IMR-90 (cell line): ENCODE results near the gene SORCS1. TPM values are rescaled to one million over a fixed set of nuclear protein-coding genes. Genes with fewer than 3 reads are reported as not detected.

Experiments
- ATAC-seq: fragments of 200-7000 bp; cut with Tn5 transposase; 2 replicates; pipeline ENCODE4 v1.9.1; 2020; ENCODE audit warnings: low read depth, mild to moderate bottlenecking, moderate library complexity
- BruUV-seq: library from RNA; stranded (reverse); fragments of 400-500 nt; replicated peaks from 2 replicates; lab custom pipeline; 2021; lab: Mats Ljungman, UMichigan
- CTCF ChIA-PET: fragments of 300-600 bp; formaldehyde crosslinking; extraction: SDS; loops from one replicate; lab custom pipeline; 2021; ENCODE audit warnings: antibody characterized with exemption; lab: Yijun Ruan, JAX
- POLR2A ChIA-PET: fragments of 300-600 bp; sonication (Branson Sonifier 250); formaldehyde crosslinking; loops from one replicate; lab custom pipeline; 2022; ENCODE audit warnings: antibody characterized with exemption; ENCODE audit not compliant: unreplicated experiment; lab: Charles Lee
- DNase-seq: peaks from one replicate; pipeline ENCODE4 v3.0.0; 2013
- H2AFZ ChIP-seq: replicated peaks from 2 replicates; pipeline ENCODE3; 2013; ENCODE audit warnings: low read length, mild to moderate bottlenecking; ENCODE audit not compliant: poor library complexity
- H2AK5ac ChIP-seq: 2 replicates; pipeline ENCODE4 v1.6.1; 2013; ENCODE audit warnings: low read depth, low read length, inconsistent platforms
- H2AK9ac ChIP-seq: replicated peaks from 2 replicates; pipeline ENCODE3; 2013; ENCODE audit warnings: mild to moderate bottlenecking, low read depth, low read length, moderate library complexity; ENCODE audit not compliant: poor library complexity
- H2BK120ac ChIP-seq: 2 replicates; pipeline ENCODE4 v1.6.1; 2013; ENCODE audit warnings: low read depth, low read length, inconsistent platforms
- H2BK15ac ChIP-seq: 3 replicates; pipeline ENCODE4 v1.6.1; 2013; ENCODE audit warnings: low read depth, low read length, inconsistent platforms
- H2BK20ac ChIP-seq: 2 replicates; pipeline ENCODE4 v1.6.1; 2013; ENCODE audit warnings: low read depth, mild to moderate bottlenecking, inconsistent platforms, low read length, moderate library complexity
- H2BK5ac ChIP-seq: 2 replicates; pipeline ENCODE4 v1.6.1; 2013; ENCODE audit warnings: mild to moderate bottlenecking, low read depth, low read length, inconsistent platforms; ENCODE audit not compliant: poor library complexity, severe bottlenecking
- H3K14ac ChIP-seq: replicated peaks from 2 replicates; pipeline ENCODE4 v1.6.1; 2013; ENCODE audit warnings: low read depth, low read length, inconsistent platforms
- H3K18ac ChIP-seq: 2 replicates; pipeline ENCODE4 v1.6.1; 2013; ENCODE audit warnings: low read depth, low read length, control low read depth
- H3K23ac ChIP-seq: 2 replicates; pipeline ENCODE4 v1.6.1; 2013; ENCODE audit warnings: low read depth, low read length, inconsistent platforms
- H3K27ac ChIP-seq: 2 replicates; pipeline ENCODE4 v1.5.1; 2013; ENCODE audit warnings: mild to moderate bottlenecking, control low read depth, low read length; ENCODE audit not compliant: insufficient read depth
- H3K27me3 ChIP-seq: 2 replicates; pipeline ENCODE4 v1.6.1; 2013; ENCODE audit warnings: low read length; ENCODE audit not compliant: control insufficient read depth, insufficient read depth
- H3K36me3 ChIP-seq: 2 replicates; pipeline ENCODE4 v1.6.1; 2013; ENCODE audit warnings: low read length, mixed read lengths; ENCODE audit not compliant: control insufficient read depth, insufficient read depth
- H3K4ac ChIP-seq: 2 replicates; pipeline ENCODE4 v1.6.1; 2013; ENCODE audit warnings: low read depth, low read length, inconsistent platforms
- H3K4me1 ChIP-seq: 2 replicates; pipeline ENCODE4 v1.6.1; 2013; ENCODE audit warnings: low read length, mixed read lengths; ENCODE audit not compliant: control insufficient read depth, insufficient read depth
- H3K4me2 ChIP-seq: 2 replicates; pipeline ENCODE4 v1.6.1; 2013; ENCODE audit warnings: low read depth, mild to moderate bottlenecking, control low read depth, low read length, moderate library complexity
- H3K4me3 ChIP-seq: 2 replicates; pipeline ENCODE4 v1.5.1; 2013; ENCODE audit warnings: low read depth, mild to moderate bottlenecking, control low read depth, low read length, moderate library complexity; ENCODE audit not compliant: insufficient read depth
- H3K56ac ChIP-seq: 2 replicates; pipeline ENCODE4 v1.6.1; 2013; ENCODE audit warnings: low read length, inconsistent platforms; ENCODE audit not compliant: insufficient read depth; ENCODE audit errors: extremely low read depth
- H3K79me1 ChIP-seq, 2 experiments: 2 replicates each; pipeline ENCODE4 v1.6.1; 2013; ENCODE audit warnings: low read length in 2 of 2, inconsistent platforms in 1 of 2, low read depth in 1 of 2
- H3K9ac ChIP-seq: 2 replicates; pipeline ENCODE4 v1.6.1; 2013; ENCODE audit warnings: low read depth, low read length, control low read depth
- H3K9me1 ChIP-seq: 2 replicates; pipeline ENCODE4 v1.6.1; 2013; ENCODE audit warnings: low read length, inconsistent platforms; ENCODE audit not compliant: insufficient read depth
- H3K9me3 ChIP-seq: 2 replicates; pipeline ENCODE4 v1.6.1; 2013; ENCODE audit warnings: low read length; ENCODE audit not compliant: control insufficient read depth, insufficient read depth
- H4K20me1 ChIP-seq: 2 replicates; pipeline ENCODE4 v1.6.1; 2013; ENCODE audit warnings: low read length, inconsistent platforms; ENCODE audit not compliant: insufficient read depth
- H4K5ac ChIP-seq: 2 replicates; pipeline ENCODE4 v1.6.1; 2013; ENCODE audit warnings: mild to moderate bottlenecking, low read depth, low read length, control low read depth
- H4K8ac ChIP-seq, 2 experiments: 2 replicates each; pipeline ENCODE4 v1.6.1; 2013; ENCODE audit warnings: low read depth in 2 of 2, low read length in 2 of 2, control low read depth in 1 of 2, inconsistent platforms in 1 of 2
- H4K91ac ChIP-seq: 2 replicates; pipeline ENCODE4 v1.6.1; 2013; ENCODE audit warnings: low read depth, low read length, inconsistent platforms; ENCODE audit not compliant: insufficient read depth
- NFE2L2 ChIP-seq: fragments of 150-350 bp; IDR thresholded peaks from 2 replicates; pipeline ENCODE4 v1.6.1; 2016; ENCODE audit warnings: low read depth, mild to moderate bottlenecking, low read length
- WGBS, 2 experiments: methylation state at CpG; one replicate each; pipeline versions ENCODE4 v1.1.5 to v1.1.7; 2013; ENCODE audit warnings: missing lambda C conversion rate in 2 of 2; ENCODE audit not compliant: insufficient read length in 1 of 2; ENCODE audit errors: extremely low coverage in 2 of 2; 5-methylcytosine and 5-hydroxymethylcytosine counted together
- dilution Hi-C: fragments of 300-500 bp; cut with HindIII; formaldehyde crosslinking; loops from one replicate; pipeline ENCODE4 v1.14.3; 2018; ENCODE audit warnings: low sequenced_read_pairs; ENCODE audit not compliant: unreplicated experiment
- in situ Hi-C: fragments of 300-500 bp; cut with MboI; formaldehyde crosslinking; loops from 3 replicates; pipeline ENCODE4 v1.14.3; 2019; ENCODE audit warnings: low sequenced_read_pairs, inconsistent platforms, mixed read lengths
- intact Hi-C: fragments of 100-400 bp; cut with micrococcal nuclease; formaldehyde crosslinking; loops from 2 replicates; pipeline ENCODE4 v1.10.0; 2022
- polyA plus RNA-seq, 3 experiments: library from polyadenylated mRNA; depleted of rRNA; stranded (reverse); fragments of >200 nt; gene quantifications; 2 replicates each; pipeline ENCODE4 v1.2.3, GENCODE V29; 2012; ENCODE audit warnings: low replicate concordance in 1 of 3
- total RNA-seq: library from RNA; depleted of rRNA; stranded (reverse); fragments of >200 nt; gene quantifications from 2 replicates; pipeline ENCODE4 v1.2.3, GENCODE V29; 2012

The SORCS1 gene
- total and polyA plus RNA-seq, 2 of the 4 experiments (the other 2 are of a cell fraction): under 0.01 TPM; not detected in 1

- Histone ChIP-seq H2AK5ac (no peak overlapping the region), H3K4me1 (no peaks in the 10 kb centered on the region), H3K27ac (no peak overlapping the region), H4K5ac (no peak overlapping the region), H3K79me1 (no peaks in the 10 kb centered on the region), H3K36me3 (no peaks in the 10 kb centered on the region), H2BK20ac (no peak overlapping the region), H3K27me3 (no peaks in the 10 kb centered on the region), H4K8ac (no peak overlapping the region), H3K9ac (no peak overlapping the region), H2BK5ac (no peak overlapping the region), H3K9me3 (peaks cover 17% of the 10 kb centered on the region), H3K4ac (no peak overlapping the region), H3K23ac (no peak overlapping the region), H4K20me1 (no peaks in the 10 kb centered on the region), H2BK15ac (no peak overlapping the region), H3K18ac (no peak overlapping the region), H3K9me1 (no peaks in the 10 kb centered on the region), H2AFZ (no peak overlapping the region), H2BK120ac (no peak overlapping the region), H3K4me3 (no peak overlapping the region), H2AK9ac (no peak overlapping the region), H4K91ac (no peak overlapping the region), H3K14ac (no peak overlapping the region), H3K4me2 (no peak overlapping the region), H3K56ac (no peak overlapping the region)
- BruUV-seq: no TSS peak
- ChIA-PET POLR2A (no interaction called here), CTCF (no interaction called here)
- in situ Hi-C loops: no loop called here
- intact Hi-C loops: no loop called here
- dilution Hi-C loops: no loop called here
- no peak for DNase-seq
- no CpG with 5 or more reads among the region's 5 CpGs for WGBS, 2 experiments
- ATAC-seq: no peak
- no peak for TF ChIP-seq NFE2L2
Measured at GRCh38 chr10:106949680-106950478, 214.6 kb downstream of the SORCS1 start.
